ENCODE results near the gene RAB21.
"Not testable (repeated sequence)": the region's sequence is repeated elsewhere in the genome, so short reads cannot be mapped to it uniquely, and the experiment has no call there.

The RAB21 gene

DNA sequence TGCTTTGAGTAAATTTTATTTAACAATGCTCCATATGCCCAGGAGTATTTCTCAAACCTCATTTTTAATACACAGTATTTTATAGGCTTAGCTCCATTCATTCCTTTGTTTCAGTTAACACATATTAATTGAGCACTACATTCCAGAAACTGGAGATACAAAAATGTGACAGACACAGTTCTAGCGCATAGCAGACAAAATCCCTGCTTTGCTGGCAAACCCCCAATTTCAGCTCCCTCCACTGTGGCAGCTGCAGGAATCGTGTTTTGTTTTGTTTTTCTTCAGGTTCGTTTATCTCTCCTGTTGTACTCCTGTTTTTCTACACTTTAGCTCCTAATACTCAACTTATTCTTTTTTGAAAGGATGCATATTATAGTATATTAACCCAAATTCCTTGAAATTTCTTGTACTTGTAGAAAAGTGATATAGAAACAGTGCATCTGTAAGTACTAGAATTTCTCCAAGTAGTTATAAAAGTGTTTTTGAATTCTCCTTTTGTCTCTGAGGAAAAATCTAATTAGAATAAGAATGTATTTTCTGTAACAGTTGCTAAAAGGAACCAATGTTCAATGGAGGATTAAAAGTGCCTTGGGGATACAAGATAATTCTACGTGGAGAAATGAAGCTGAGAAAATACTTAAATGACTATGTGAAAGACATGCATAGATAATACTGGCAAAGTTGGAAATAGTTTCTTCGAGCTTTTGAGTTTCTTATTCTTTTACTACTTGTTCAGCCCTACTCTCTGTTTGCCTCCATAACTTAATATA is 6.4 kb upstream of the RAB21 start:
- in situ Hi-C loops (cut with MboI; ENCODE audit: low sequenced_read_pairs): loop anchor here (25.0 kb wide), 1 partner anchor 336 kb away; no protein-coding TSS in a partner anchor

DNA sequence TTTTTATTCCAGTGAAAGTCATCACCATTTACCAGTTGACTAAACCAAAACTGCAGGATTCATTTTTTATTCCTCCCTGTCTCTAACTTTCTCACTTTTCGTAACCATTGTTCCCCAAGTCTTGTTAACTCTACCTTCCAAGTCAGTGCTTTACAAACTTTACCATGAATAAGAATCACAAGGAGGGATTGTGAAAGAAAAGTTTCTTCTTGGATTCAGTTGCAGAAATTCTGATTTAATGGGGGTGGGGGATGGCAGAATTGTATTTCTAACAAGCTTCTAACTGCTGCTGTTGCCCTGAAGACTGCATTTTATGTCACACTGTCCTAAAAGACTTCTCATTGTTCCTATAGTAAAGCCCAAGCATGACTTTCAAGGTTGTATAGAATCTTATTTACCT is 5.0 kb upstream of the RAB21 start:
- in situ Hi-C loops (cut with MboI; ENCODE audit: low sequenced_read_pairs): loop anchor here (25.0 kb wide), 1 partner anchor 337 kb away; no protein-coding TSS in a partner anchor

DNA sequence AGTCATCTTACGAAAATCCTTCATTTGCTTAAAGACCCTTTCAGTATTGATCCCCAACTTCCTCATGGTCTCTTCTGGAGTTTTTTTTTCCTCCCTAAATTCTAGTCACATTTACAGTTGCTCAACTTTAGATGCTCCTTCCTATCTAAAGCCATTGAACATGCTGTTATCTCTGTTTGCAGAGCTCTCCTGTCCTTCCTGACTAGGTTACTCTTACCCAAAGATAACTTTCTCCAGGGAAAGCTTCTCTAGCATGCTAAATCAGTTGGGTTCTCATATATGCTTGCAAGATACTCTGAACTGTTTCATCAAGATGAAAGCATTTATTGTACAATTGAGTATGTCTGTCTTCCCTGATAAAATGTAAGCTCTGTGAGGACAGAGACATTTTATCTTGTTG is 1.8 kb upstream of the RAB21 start:
- in situ Hi-C loops (cut with MboI; ENCODE audit: low sequenced_read_pairs): no loop called here

- in situ Hi-C loops (cut with MboI; ENCODE audit: low sequenced_read_pairs): no loop called here
Observed at GRCh38 chr12:71755146-71755892, 656 bp downstream of the RAB21 start.

- in situ Hi-C loops (cut with MboI; ENCODE audit: low sequenced_read_pairs): no loop called here
Observed at GRCh38 chr12:71756054-71756690, 1.5 kb downstream of the RAB21 start.

GRCh38 chr12:71759941-71760340 is 5.3 kb downstream of the RAB21 start:
- in situ Hi-C loops (cut with MboI; ENCODE audit: low sequenced_read_pairs): no loop called here

GRCh38 chr12:71760471-71760870 is 5.8 kb downstream of the RAB21 start:
- in situ Hi-C loops (cut with MboI; ENCODE audit: low sequenced_read_pairs): no loop called here

- in situ Hi-C loops (cut with MboI; ENCODE audit: low sequenced_read_pairs): not testable (repeated sequence)
Observed at GRCh38 chr12:71761354-71761753, 6.7 kb downstream of the RAB21 start.

- in situ Hi-C loops (cut with MboI; ENCODE audit: low sequenced_read_pairs): no loop called here
Observed at GRCh38 chr12:71763677-71764379, 9.2 kb downstream of the RAB21 start.

- in situ Hi-C loops (cut with MboI; ENCODE audit: low sequenced_read_pairs): no loop called here
Observed at GRCh38 chr12:71764587-71765321, 10.1 kb downstream of the RAB21 start.

GRCh38 chr12:71766202-71766601 is 11.5 kb downstream of the RAB21 start:
- in situ Hi-C loops (cut with MboI; ENCODE audit: low sequenced_read_pairs): no loop called here

DNA sequence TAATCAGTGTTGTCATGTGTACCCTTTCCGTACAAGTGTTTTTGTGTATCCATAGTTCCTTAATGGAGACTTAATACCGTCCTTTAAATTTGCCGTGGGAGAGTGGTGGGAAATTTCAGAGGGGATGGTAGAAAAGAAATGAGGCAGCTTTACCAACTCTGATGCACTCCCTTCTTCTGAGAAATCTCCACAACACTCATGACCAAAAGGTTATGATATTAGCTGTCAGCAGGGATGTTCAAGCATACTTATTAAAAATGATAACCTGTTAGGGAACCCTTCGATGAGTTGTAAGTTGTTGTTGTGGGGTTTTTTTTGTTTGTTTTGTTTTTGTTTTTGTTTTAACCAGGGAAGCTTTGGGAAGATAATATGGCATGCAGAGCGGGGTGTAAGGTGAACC is 12.5 kb downstream of the RAB21 start:
- in situ Hi-C loops (cut with MboI; ENCODE audit: low sequenced_read_pairs): no loop called here

DNA sequence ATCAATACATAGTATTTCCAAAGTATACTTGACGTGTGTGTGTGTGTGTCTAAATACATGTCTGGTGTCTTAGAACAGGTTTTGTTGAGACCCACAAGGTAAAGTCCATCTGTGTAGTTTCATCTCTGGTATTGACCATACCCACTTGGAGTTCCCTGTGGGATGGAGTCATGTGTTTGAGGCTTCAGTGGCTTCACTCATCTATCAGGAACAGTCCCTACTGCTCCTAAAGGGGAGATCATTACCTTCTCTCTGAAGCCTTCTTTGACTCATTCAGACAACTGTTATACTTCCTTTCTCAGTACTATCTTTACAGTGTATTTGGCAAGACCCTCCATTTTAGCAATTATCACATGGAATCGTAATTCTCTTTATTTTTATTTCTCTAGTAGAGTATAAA is 14.2 kb downstream of the RAB21 start:
- in situ Hi-C loops (cut with MboI; ENCODE audit: low sequenced_read_pairs): no loop called here

DNA sequence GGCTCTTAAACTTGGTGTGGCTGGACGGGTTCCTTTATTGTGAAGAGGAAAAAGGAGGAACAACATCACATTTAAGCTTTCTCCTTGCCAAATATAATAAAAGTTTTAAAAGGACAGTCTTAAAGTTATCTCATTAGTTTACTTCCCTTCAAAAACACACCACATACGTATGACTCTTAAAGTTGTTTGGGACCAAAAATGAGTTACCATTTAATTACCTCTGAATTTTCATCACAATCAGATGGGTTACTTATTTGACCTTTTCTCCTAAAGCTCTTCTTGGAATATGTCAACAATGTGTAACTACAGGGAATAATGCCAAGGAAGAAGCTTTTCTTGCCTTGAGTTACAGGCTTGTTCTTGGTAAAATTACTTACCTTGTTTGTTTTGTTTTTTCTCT is 16.4 kb downstream of the RAB21 start:
- in situ Hi-C loops (cut with MboI; ENCODE audit: low sequenced_read_pairs): no loop called here

- in situ Hi-C loops (cut with MboI; ENCODE audit: low sequenced_read_pairs): no loop called here
Observed at GRCh38 chr12:71772735-71773134, 18.1 kb downstream of the RAB21 start.

DNA sequence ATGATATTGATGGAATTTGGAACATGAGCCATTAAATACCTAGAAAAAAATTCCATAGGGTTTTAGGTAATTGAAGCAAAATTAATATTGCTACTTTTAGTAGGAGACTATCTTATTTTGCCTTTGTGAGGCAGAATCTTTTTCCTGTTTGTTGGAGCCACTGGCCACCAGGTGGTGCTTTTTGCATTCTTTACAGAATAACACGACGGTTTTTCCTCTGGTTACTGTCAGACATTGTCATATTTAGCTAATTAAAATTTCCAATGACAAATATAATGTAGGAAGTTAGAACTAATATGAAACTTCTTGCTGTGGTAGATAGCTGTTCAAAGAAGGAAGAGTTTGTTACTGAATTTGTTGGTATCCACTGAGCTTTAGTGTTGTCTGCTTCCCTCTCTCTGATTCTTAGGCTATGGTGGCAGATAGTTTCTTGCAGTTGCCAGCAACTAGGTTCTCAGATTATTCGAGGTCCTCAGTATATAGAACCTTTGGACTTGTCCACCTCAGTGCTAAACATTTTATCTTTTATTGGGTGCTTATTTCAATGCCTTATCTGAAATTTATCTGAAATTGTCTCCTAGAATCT is 25.7 kb downstream of the RAB21 start:
- in situ Hi-C loops (cut with MboI; ENCODE audit: low sequenced_read_pairs): no loop called here

GRCh38 chr12:71782017-71782416 is 27.4 kb downstream of the RAB21 start:
- in situ Hi-C loops (cut with MboI; ENCODE audit: low sequenced_read_pairs): no loop called here

DNA sequence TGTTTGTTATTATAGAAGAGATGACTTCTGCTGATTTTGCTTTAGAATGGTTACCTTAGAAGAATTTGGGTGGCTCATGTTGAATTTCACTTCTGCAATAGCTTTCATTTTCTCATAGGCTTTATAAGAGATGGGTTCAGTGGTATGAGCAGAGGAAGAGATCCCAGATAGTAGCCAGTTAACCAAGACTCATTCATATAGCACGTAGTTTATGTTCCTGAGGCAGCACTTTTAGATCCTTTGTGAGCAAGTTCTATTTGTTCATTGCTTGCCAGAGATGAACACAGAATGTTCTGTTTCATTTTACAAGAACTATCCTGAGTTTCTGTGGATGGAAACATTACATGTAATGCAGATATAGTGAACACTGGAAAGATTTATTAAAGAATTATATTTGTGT is 32.2 kb downstream of the RAB21 start:
- in situ Hi-C loops (cut with MboI; ENCODE audit: low sequenced_read_pairs): no loop called here

- in situ Hi-C loops (cut with MboI; ENCODE audit: low sequenced_read_pairs): no loop called here
Observed at GRCh38 chr12:71787580-71787979, 32.9 kb downstream of the RAB21 start.

DNA sequence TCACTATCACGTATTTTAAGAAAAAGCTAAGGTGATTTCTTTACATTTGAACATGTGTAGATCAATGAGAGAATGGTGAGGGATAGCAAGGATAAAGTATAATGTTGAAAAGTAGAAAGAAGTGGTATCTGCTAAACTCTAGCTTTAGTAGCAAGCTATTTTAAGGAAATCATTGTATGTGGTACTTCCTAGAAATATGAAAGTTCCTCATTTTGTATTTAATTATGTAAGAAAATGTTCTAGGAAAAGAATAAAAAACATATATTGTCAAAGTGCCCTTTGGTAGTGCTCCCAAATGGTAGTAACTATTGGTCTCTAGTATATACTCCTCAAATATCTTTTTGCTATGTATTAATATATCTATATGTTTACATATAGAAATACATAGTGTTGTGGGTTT is 35.7 kb downstream of the RAB21 start:
- in situ Hi-C loops (cut with MboI; ENCODE audit: low sequenced_read_pairs): no loop called here
